Activated CD8-positive, alpha-beta memory T cell treated with anti-CD3 and anti-CD28 coated beads, Interleukin-2, amount 50 U/mL, for 24 hours (primary cell): ENCODE results near the gene C16orf95.

ENCODE experiments used
- DNase-seq: peaks from one replicate; pipeline ENCODE4 v3.0.0-alpha.2; 2020; ENCODE audit errors: extremely low read depth

The C16orf95 gene

GRCh38 chr16:87332150-87332549 is 15.0 kb upstream of the C16orf95 start:
- no peak for DNase-seq

GRCh38 chr16:87331241-87331801 is 14.1 kb upstream of the C16orf95 start:
- DNase-seq = no peak

GRCh38 chr16:87330646-87331045 is 13.5 kb upstream of the C16orf95 start:
- no peak for DNase-seq

GRCh38 chr16:87330257-87330624 is 13.0 kb upstream of the C16orf95 start:
- no peak for DNase-seq

- no peak for DNase-seq
These were observed 12.5 kb upstream of the C16orf95 start for GRCh38 chr16:87329436-87330256.

- DNase-seq = no peak
These were observed 11.7 kb upstream of the C16orf95 start for GRCh38 chr16:87328846-87329245.

- DNase-seq = no peak
These were observed 10.8 kb upstream of the C16orf95 start for GRCh38 chr16:87327798-87328495.

GRCh38 chr16:87326151-87326571 is 9.0 kb upstream of the C16orf95 start:
- no peak for DNase-seq

- no peak for DNase-seq
These were observed 8.2 kb upstream of the C16orf95 start for GRCh38 chr16:87325423-87325858.

GRCh38 chr16:87324411-87325275 is 7.5 kb upstream of the C16orf95 start:
- DNase-seq = no peak

GRCh38 chr16:87323727-87324410 is 6.7 kb upstream of the C16orf95 start:
- no peak for DNase-seq

GRCh38 chr16:87322833-87323726 is 5.9 kb upstream of the C16orf95 start:
- DNase-seq = no peak

GRCh38 chr16:87322360-87322759 is 5.2 kb upstream of the C16orf95 start:
- DNase-seq = no peak

- no peak for DNase-seq
These were observed 4.3 kb upstream of the C16orf95 start for GRCh38 chr16:87321336-87322107.

GRCh38 chr16:87320510-87321227 is 3.5 kb upstream of the C16orf95 start:
- DNase-seq = no peak

- DNase-seq = no peak
These were observed 2.9 kb upstream of the C16orf95 start for GRCh38 chr16:87319997-87320491.

GRCh38 chr16:87319011-87319410 is 1.8 kb upstream of the C16orf95 start:
- no peak for DNase-seq
